GM10266 (cell line): ENCODE data around the gene SDHB.

ENCODE experiments used
- DNase-seq: peaks from one replicate; pipeline ENCODE4 v3.0.0; 2012; ENCODE audit errors: extremely low spot score
- TF ChIP-seq, protein P1 (sequence below): IDR thresholded peaks from 2 replicates; pipeline ENCODE4 v1.5.1; 2012; ENCODE audit warnings: mild to moderate bottlenecking, low read depth; ENCODE audit not compliant: control insufficient read depth, insufficient read depth; ENCODE audit errors: missing control alignments

Gene SDHB

DNA sequence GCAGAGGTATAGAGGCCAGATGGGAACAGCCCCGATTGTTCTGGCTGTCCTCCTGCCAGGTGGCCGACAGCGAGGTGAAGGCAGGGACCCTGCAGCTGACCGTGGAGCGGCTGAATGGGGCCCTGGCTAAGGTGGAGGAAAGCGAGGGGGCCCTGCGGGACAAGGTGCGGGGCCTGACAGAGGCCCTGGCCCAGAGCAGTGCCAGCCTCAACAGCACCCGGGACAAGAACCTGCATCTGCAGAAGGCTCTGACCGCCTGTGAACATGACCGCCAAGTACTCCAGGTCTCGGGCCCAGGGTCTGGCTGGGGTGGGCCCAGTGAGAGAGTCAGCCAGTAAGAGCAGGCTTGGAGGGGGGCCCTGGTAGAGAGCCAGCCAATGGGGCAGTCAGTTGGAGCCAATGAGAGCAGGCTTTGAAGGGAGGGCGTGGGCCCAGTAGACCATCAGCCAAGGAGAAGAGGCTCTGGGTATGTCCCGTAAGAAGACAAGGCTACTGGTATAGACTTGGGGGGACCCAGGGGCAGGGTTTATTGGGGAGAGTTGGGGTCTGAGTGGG lies 84.7 kb downstream of the SDHB start:
- TF ChIP-seq, protein P1, sequence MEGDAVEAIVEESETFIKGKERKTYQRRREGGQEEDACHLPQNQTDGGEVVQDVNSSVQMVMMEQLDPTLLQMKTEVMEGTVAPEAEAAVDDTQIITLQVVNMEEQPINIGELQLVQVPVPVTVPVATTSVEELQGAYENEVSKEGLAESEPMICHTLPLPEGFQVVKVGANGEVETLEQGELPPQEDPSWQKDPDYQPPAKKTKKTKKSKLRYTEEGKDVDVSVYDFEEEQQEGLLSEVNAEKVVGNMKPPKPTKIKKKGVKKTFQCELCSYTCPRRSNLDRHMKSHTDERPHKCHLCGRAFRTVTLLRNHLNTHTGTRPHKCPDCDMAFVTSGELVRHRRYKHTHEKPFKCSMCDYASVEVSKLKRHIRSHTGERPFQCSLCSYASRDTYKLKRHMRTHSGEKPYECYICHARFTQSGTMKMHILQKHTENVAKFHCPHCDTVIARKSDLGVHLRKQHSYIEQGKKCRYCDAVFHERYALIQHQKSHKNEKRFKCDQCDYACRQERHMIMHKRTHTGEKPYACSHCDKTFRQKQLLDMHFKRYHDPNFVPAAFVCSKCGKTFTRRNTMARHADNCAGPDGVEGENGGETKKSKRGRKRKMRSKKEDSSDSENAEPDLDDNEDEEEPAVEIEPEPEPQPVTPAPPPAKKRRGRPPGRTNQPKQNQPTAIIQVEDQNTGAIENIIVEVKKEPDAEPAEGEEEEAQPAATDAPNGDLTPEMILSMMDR, result no peak
- no peak for DNase-seq
